Adipocyte (in vitro differentiated cells): ENCODE data around the gene PJA1.

Experiments used
- DNase-seq: peaks from one replicate; pipeline ENCODE4 v3.0.0-alpha.2; 2015; ENCODE audit warnings: low read depth
- H3K27me3 ChIP-seq: replicated peaks from 2 replicates; pipeline ENCODE4 v1.7.0; 2013; ENCODE audit warnings: mild to moderate bottlenecking, low read length, moderate library complexity; ENCODE audit not compliant: control insufficient read depth, insufficient read depth
- H3K36me3 ChIP-seq: 2 replicates; pipeline ENCODE4 v1.7.0; 2013; ENCODE audit warnings: low read length, mild to moderate bottlenecking, moderate library complexity; ENCODE audit not compliant: control insufficient read depth, insufficient read depth, severe bottlenecking
- H3K4me1 ChIP-seq: 2 replicates; pipeline ENCODE4 v1.7.0; 2013; ENCODE audit warnings: mild to moderate bottlenecking, low read length, moderate library complexity; ENCODE audit not compliant: control insufficient read depth, insufficient read depth
- H3K4me3 ChIP-seq: 2 replicates; pipeline ENCODE4 v1.7.0; 2013; ENCODE audit warnings: mild to moderate bottlenecking, low read length, moderate library complexity
- H3K9ac ChIP-seq: 2 replicates; pipeline ENCODE4 v1.7.0; 2013; ENCODE audit warnings: mild to moderate bottlenecking, low read length, moderate library complexity
- H3K9me3 ChIP-seq: 2 replicates; pipeline ENCODE4 v1.7.0; 2013; ENCODE audit warnings: mild to moderate bottlenecking, low read length, moderate library complexity; ENCODE audit not compliant: control insufficient read depth

Gene PJA1

GRCh38 chrX:69152417-69152841 is 12.8 kb downstream of the PJA1 start:
- no peaks in the 10 kb centered on the region for H3K4me1 ChIP-seq
- H3K9me3 ChIP-seq = no peaks in the 10 kb centered on the region
- DNase-seq = no peak
- no peak overlapping the region for H3K4me3 ChIP-seq
- H3K9ac ChIP-seq = no peak overlapping the region
- H3K36me3 ChIP-seq = no peaks in the 10 kb centered on the region
- peaks cover 34% of the 10 kb centered on the region for H3K27me3 ChIP-seq

- peaks cover 39% of the 10 kb centered on the region for H3K27me3 ChIP-seq
- no peak overlapping the region for H3K4me3 ChIP-seq
- no peak for DNase-seq
- no peak overlapping the region for H3K9ac ChIP-seq
- H3K9me3 ChIP-seq = no peaks in the 10 kb centered on the region
- no peaks in the 10 kb centered on the region for H3K4me1 ChIP-seq
- no peaks in the 10 kb centered on the region for H3K36me3 ChIP-seq
These were observed 13.4 kb downstream of the PJA1 start for GRCh38 chrX:69151866-69152284.

GRCh38 chrX:69150281-69150960 is 14.8 kb downstream of the PJA1 start:
- peaks cover 34% of the 10 kb centered on the region for H3K27me3 ChIP-seq
- H3K4me1 ChIP-seq = no peaks in the 10 kb centered on the region
- no peaks in the 10 kb centered on the region for H3K9me3 ChIP-seq
- H3K4me3 ChIP-seq = no peak overlapping the region
- H3K36me3 ChIP-seq = no peaks in the 10 kb centered on the region
- DNase-seq = no peak
- no peak overlapping the region for H3K9ac ChIP-seq

GRCh38 chrX:69149466-69150280 is 15.6 kb downstream of the PJA1 start:
- Histone ChIP-seq H3K36me3 (no peaks in the 10 kb centered on the region), H3K4me3 (no peak overlapping the region)
- DNase-seq = no peak

GRCh38 chrX:69148946-69149345 is 16.3 kb downstream of the PJA1 start:
- Histone ChIP-seq H3K27me3 (peaks cover 35% of the 10 kb centered on the region), H3K36me3 (no peaks in the 10 kb centered on the region), H3K9me3 (no peaks in the 10 kb centered on the region), H3K4me3 (no peak overlapping the region), H3K9ac (no peak overlapping the region), H3K4me1 (no peaks in the 10 kb centered on the region)
- DNase-seq = no peak

More at GRCh38 chrX:69149466-69150280, 15.6 kb downstream of the PJA1 start:
- H3K4me1 ChIP-seq = no peaks in the 10 kb centered on the region
- H3K9ac ChIP-seq = no peak overlapping the region
- H3K9me3 ChIP-seq = no peaks in the 10 kb centered on the region
- H3K27me3 ChIP-seq = peaks cover 35% of the 10 kb centered on the region

GRCh38 chrX:69146739-69147138 is 18.5 kb downstream of the PJA1 start:
- Histone ChIP-seq H3K4me1 (peaks cover under 1% of the 10 kb centered on the region), H3K27me3 (peaks cover 38% of the 10 kb centered on the region)
- DNase-seq = no peak

GRCh38 chrX:69145714-69146113 is 19.5 kb downstream of the PJA1 start:
- no peaks in the 10 kb centered on the region for H3K9me3 ChIP-seq
- no peaks in the 10 kb centered on the region for H3K36me3 ChIP-seq
- H3K4me3 ChIP-seq = no peak overlapping the region
- H3K27me3 ChIP-seq = peaks cover 34% of the 10 kb centered on the region
- no peak for DNase-seq
- peaks cover 5% of the 10 kb centered on the region for H3K4me1 ChIP-seq
- H3K9ac ChIP-seq = no peak overlapping the region

More at GRCh38 chrX:69146739-69147138, 18.5 kb downstream of the PJA1 start:
- Histone ChIP-seq H3K36me3 (no peaks in the 10 kb centered on the region), H3K9me3 (no peaks in the 10 kb centered on the region), H3K9ac (no peak overlapping the region), H3K4me3 (no peak overlapping the region)

GRCh38 chrX:69144838-69145680 is 20.2 kb downstream of the PJA1 start:
- Histone ChIP-seq H3K4me3 (no peak overlapping the region), H3K4me1 (peaks cover 5% of the 10 kb centered on the region), H3K9me3 (no peaks in the 10 kb centered on the region), H3K9ac (no peak overlapping the region), H3K27me3 (peaks cover 29% of the 10 kb centered on the region), H3K36me3 (no peaks in the 10 kb centered on the region)
- no peak for DNase-seq

- H3K9me3 ChIP-seq = no peaks in the 10 kb centered on the region
- H3K4me1 ChIP-seq = peaks cover 8% of the 10 kb centered on the region
- no peaks in the 10 kb centered on the region for H3K36me3 ChIP-seq
- H3K27me3 ChIP-seq = peaks cover 21% of the 10 kb centered on the region
- DNase-seq = no peak
- no peak overlapping the region for H3K9ac ChIP-seq
- H3K4me3 ChIP-seq = no peak overlapping the region
These were observed 21.7 kb downstream of the PJA1 start for GRCh38 chrX:69143530-69143929.

- Histone ChIP-seq H3K36me3 (no peaks in the 10 kb centered on the region), H3K4me3 (no peak overlapping the region), H3K9me3 (no peaks in the 10 kb centered on the region), H3K4me1 (peaks cover 13% of the 10 kb centered on the region), H3K27me3 (peaks cover 18% of the 10 kb centered on the region), H3K9ac (peak overlapping the region; percentile 43)
- DNase-seq = no peak
These were observed 22.3 kb downstream of the PJA1 start for GRCh38 chrX:69142788-69143469.
